DMS153 treated with DMSO at 0.1 percent for 48 hours (cell line): ENCODE results near the gene MBNL1.
"Not testable (repeated sequence)": the region's sequence is repeated elsewhere in the genome, so short reads cannot be mapped to it uniquely, and the experiment has no call there.

Experiments
- DNase-seq: peaks from one replicate; lab custom pipeline; 2025; ENCODE audit not compliant: unreplicated experiment; lab: John Stamatoyannopoulos, UW

The MBNL1 gene

DNA sequence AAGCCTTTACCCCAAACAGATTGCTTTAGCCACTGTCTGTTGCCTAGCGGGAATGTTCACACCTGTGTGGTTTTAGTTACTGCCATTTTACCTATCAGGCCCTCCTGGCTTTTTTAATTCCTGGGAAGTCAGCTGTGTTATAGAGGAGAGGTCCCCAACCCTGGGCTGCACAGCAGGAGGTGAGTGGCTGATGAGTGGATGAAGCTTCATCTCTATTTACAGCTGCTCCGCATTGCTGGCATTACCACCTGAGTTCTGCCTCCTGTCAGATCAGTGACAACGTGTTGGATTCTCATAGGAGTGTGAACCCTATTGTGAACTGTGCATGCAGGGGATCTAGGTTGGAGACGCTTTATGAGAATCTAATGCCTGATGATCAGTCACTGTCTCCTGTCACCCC, 127.0 kb downstream of the MBNL1 start:
- DNase-seq = no peak

DNA sequence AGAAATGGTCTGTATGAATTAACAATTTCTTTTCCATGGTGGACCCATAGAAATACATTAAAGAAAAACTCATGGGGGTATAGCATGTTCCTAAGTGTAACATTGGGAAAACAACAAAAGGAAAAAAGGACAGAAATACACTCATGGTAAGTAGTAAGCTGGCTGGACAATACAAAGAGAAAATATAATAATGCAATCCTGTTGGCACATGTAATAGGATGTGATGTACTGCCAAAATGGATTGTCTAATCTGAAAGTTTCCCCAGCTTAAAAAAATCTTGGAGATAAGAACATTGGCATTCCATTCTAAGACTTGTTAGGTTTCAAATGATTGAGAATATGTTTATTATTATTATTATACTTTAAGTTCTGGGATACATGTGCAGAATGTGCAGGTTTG, 128.1 kb downstream of the MBNL1 start:
- DNase-seq = no peak

DNA sequence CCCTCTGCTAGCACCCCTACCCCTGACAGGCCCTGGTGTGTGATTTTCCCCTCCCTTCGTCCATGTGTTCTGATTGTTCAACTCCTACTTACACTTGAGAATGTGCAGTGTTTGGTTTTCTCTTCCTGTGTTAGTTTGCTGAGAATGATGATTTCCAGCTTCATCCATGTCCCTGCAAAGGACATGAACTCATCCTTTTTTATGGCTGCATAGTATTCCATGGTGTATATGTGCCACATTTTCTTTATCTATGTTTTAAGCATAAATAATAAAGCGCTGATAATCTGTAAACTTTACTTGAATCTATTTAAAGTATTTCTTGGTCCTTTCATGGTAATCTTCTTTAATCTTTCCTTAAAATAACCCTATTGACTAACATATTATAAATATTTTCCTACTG, 128.6 kb downstream of the MBNL1 start:
- DNase-seq = not testable (repeated sequence)

- no peak for DNase-seq
These were observed 129.8 kb downstream of the MBNL1 start for GRCh38 chr3:152398495-152398894.

- DNase-seq = no peak
These were observed 130.6 kb downstream of the MBNL1 start for GRCh38 chr3:152399374-152399773.

- no peak for DNase-seq
These were observed 132.2 kb downstream of the MBNL1 start for GRCh38 chr3:152400887-152401286.

GRCh38 chr3:152402695-152403451, 134.1 kb downstream of the MBNL1 start:
- DNase-seq = no peak

DNA sequence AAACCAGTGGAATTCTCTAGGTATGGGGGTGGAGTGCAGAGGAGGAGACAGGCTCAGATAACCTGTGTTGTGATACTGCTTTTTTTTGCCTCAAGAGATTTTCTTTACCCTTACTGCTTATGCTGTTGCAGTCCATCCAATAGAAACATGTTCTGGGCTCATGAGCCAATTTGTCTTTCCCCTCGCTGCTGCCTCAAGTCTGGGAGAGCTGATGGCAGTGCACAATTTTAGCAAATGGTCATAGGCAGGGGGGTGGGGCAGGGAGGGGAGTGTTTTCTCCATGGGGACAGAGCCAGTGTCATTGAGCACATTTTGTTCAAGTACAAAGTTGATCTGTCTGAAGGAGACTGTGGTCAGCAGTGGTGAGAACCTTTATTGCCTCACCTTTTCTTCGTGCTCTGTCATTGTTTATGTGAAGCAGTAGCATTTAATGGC, 134.9 kb downstream of the MBNL1 start:
- DNase-seq = no peak

DNA sequence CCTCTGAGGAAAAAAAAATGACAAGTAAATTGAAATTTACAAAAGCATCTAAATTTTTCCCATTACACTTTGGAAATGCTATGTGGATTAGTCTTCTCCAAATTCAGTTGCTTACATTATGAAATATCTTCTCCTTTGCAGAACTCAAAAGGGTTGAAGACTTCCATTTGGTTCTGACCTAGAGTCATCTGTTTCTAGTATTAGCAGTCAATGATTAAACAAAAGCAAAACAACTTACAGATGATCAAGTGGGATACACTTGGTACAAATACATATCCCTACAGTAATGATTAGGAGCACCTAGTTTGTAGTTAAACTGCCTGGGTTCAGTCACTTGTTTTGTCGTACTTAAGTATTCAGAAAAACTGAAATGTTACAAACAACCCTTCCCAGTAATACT, 136.2 kb downstream of the MBNL1 start:
- DNase-seq = no peak

GRCh38 chr3:152405915-152406802, 137.4 kb downstream of the MBNL1 start:
- no peak for DNase-seq

DNA sequence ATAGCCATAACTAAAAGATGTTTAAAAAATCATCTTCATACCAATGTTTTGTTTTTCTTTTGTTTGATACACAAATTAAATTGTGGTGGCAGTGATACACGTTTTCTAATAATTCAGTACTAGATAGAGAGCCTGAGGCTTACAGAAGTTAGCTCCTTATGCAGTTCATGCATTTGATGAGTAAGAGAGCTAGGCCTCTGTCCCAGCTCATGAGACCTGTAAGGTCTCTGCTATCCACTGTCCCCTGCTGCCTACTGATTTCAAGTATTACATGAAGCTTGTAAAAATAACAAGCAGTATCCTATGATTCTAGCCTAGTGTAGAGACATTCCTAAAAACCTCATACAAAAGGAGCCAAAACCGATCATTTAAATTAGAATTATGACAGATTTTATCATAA, 144.5 kb downstream of the MBNL1 start:
- no peak for DNase-seq

- no peak for DNase-seq
These were observed 148.3 kb downstream of the MBNL1 start for GRCh38 chr3:152416808-152417580.

DNA sequence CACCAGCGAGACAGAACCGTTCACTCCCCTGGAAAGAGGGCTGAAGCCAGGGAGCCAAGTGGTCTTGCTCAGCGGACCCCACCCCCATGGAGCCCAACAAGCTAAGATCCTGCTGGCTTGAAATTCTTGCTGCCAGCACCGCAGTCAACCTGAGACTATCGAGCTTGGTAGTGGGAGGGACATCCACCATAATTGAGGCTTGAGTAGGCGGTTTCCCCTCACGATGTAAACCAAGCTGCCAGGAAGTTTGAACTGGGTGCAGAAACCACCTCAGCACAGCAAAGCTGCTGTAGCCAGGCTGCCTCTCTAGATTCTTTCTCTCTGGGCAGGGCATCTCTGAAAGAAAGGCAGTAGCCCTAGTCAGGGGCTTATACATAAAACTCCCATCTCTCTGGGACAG, 151.0 kb downstream of the MBNL1 start:
- no peak for DNase-seq

GRCh38 chr3:152421162-152421561, 152.4 kb downstream of the MBNL1 start:
- no peak for DNase-seq

DNA sequence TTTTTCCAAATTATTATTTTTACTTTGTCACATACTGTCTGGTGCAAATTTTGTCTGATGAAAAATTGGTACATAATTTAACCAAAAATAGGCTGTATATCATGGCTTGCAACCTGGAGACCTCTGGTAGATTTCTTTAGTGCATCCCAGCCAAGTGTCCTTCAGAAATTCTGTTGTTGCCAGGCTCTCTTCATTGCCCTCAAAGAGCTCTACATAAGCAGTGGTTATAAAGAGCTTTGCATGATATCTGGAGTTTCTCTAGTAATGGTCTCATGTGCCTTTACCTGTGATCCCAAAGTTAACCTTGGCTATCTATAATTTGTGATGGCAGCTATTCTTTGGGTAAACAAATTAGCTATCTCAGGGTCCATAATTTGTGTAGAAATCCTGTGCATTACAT, 157.7 kb downstream of the MBNL1 start:
- DNase-seq = no peak

DNA sequence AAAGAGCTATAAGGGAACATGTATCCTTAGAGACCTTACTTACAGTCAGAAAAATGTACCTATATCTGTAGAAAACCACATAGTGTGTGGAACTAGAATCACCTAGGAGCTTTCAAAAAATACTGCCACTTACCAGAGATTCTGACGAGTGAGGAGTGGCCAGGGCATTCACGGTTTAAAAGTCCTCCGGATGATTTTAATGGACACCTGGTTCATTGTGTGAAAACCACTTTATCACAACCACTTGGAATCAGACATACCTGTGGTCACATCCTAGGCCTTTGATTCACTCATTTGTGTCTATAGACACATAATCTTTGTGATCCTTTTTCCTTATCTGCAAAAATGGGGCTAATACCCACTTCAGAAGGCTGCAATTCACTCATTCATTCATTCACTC, 159.8 kb downstream of the MBNL1 start:
- no peak for DNase-seq

DNA sequence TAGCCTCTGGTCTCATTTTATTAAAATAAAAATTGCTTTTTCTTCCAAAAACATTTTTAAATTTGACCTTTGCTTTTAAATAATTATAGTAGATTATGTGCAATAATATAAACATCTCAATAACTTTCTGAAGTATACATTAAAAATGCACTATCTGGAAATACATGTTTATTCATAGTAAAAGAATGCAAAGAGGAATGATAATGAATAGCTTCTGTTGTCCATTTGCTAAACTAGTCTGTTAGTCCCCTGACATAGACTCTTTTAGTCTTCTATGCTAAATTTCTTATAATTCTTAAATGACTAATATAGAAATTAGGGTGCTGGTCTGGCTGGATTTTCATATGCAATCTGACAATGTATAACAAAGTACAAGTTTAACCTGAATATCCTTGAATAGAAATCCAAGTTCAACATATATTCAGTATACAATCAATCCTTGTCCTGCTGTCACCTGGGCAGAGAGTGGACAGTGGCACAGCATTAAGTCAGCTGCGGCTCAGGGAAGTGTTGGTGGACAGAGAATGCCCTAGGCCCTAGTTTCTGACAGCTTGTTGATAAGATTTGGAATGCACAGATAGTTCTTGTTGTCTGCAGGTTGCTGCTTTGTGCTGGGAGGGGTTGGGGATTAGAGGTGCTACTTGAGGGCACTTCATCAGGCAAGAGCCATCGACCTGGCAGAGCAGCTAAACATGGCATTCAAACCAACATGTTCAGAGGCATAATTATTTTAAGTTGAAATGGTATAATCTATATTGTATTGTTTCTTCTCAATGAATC, 161.7 kb downstream of the MBNL1 start:
- no peak for DNase-seq

GRCh38 chr3:152434142-152434541, 165.4 kb downstream of the MBNL1 start:
- no peak for DNase-seq

- DNase-seq = not testable (repeated sequence)
These were observed 166.5 kb downstream of the MBNL1 start for GRCh38 chr3:152435210-152435609.

GRCh38 chr3:152436707-152437590, 168.2 kb downstream of the MBNL1 start:
- DNase-seq = no peak
